Activated CD4-positive, alpha-beta T cell treated with anti-CD3 and anti-CD28 coated beads, Interleukin-2, amount 50 U/mL, for 48 hours (primary cell): ENCODE data around the gene PRKN.

Experiments used
- DNase-seq, 2 experiments: peaks; one replicate each; pipeline ENCODE4 v3.0.0-alpha.2; 2020

PRKN gene

DNA sequence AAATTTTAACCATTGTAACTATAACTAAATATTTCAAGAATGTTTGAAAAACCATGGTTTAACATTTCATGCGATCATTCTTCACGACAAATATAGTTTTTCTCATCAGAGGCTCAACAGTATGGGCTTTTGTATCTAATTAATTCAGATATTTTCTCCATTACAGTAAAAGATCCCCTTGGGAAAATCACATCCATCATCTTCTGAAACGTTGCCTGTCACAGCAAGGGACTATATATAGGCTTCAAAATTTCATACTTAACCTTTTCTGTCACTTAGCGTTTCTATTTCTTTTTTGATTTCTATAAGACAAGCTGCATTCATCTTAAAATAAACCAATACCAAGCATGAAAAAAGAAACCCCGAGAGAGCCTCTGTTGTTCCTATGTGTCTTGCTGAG, 710.0 kb downstream of the PRKN start:
- DNase-seq: no peak

GRCh38 chr6:162014069-162014811, 713.3 kb downstream of the PRKN start:
- no peak for DNase-seq

DNA sequence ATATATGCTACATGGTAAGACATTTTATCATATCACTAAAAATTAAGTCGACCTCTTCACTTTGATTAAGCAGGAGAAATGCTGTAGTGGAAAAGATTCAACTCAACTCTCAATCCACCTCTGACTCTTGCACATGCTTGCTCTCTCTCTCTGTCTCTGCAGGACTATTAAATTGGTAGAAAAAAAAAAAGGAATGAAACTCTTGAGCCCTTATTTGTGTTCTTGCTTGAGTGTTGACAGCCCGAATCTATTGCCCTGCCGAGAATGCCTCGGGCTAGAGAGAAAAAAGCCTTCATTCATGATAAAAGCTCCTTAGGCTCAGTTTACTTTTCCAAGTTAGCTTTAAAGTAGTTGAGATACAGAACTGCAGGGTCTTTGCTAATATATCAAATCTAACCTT, 722.2 kb downstream of the PRKN start:
- DNase-seq: no peak

DNA sequence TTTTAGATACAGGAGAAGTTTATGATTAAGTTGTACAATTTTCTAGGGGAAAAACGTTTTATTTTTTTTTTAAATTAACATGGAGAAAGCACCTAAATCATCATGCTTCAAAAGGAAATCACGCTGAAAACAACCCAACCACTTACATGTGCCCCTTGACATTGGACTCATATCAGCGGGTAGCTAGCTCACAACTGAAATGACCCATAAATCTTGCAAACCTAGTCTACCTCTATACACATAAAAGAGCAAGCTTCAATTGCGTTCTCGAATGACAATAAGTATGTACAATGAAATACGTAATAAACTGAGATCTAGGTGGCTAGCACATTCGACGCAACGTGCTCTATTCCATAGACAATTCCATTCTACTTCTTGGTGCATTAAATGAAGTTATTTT, 730.8 kb downstream of the PRKN start:
- no peak for DNase-seq

- DNase-seq: no peak
These were observed 741.6 kb downstream of the PRKN start for GRCh38 chr6:161985876-161986423.

DNA sequence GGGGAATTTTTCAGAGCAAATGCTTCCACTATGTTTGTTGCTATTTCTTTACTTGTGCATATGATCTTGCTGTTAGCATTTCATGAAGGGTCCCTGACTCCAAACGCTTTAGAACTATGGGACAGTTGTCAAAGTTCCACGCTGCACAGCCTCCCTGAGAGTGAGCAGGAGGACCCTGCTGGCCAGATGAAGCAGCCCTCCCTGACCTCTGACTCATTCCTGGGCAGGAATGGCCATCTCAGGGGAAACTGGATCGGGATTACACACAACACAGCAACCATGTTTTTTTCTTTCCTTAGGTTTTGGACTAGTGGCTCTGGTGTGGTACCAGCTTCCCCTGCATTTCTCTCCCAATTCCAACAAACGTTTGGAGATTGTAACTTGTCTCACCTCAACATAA, 742.9 kb downstream of the PRKN start:
- DNase-seq: no peak

- DNase-seq: no peak
These were observed 751.0 kb downstream of the PRKN start for GRCh38 chr6:161976553-161976952.

GRCh38 chr6:161973064-161973463, 754.5 kb downstream of the PRKN start:
- DNase-seq: no peak

- DNase-seq: no peak
These were observed 756.5 kb downstream of the PRKN start for GRCh38 chr6:161971043-161971442.

DNA sequence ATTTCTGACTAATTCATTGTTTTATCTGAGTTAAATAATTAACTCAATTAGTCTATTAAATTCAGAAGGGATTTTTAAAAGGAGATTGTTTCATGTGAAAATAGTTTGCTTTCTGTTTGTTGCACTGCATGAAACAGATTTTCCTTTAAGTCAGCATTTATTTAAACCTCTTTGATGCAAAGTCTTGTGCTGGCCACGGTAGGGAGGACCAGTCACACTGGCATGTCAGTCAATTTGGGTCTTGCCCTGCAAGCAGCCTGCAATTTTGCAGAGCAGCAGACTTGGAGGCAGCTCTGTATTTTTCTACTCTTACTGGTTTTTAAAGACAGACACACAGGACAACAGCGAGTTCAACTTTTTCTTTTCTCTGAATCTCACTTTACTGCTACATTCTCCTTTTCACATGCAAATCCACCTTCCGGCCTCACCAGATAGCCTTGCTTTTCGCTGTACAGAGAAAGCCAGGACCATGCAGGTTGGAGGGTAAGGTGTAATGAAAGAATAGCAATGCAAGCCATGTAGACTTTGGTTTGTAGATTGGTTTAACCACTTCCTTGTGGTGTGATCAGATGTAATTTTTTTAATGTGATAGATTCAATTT, 763.8 kb downstream of the PRKN start:
- DNase-seq: no peak

GRCh38 chr6:161963181-161963580, 764.4 kb downstream of the PRKN start:
- DNase-seq: no peak

- no peak for DNase-seq
These were observed 765.8 kb downstream of the PRKN start for GRCh38 chr6:161961796-161962195.

DNA sequence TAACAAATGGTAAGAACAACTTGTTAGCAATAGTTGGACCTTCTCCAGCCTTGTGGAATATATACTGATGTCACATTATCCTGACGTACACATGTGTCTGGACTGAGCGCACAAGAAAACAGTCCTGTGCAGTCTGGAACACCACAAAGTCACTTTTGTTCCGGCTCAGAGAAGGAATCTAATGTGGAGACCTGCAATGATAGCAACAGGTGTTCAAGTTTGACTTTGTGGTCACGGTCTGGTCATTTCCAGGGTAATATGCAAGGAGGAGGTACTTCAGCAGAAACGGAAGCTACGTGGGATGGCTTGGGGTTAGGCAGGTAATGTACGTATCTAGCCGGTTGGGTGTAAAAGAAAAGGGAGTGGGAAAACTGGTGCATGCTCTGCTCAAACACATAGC, 766.5 kb downstream of the PRKN start:
- DNase-seq: no peak

- no peak for DNase-seq
These were observed 768.5 kb downstream of the PRKN start for GRCh38 chr6:161959072-161959471.

DNA sequence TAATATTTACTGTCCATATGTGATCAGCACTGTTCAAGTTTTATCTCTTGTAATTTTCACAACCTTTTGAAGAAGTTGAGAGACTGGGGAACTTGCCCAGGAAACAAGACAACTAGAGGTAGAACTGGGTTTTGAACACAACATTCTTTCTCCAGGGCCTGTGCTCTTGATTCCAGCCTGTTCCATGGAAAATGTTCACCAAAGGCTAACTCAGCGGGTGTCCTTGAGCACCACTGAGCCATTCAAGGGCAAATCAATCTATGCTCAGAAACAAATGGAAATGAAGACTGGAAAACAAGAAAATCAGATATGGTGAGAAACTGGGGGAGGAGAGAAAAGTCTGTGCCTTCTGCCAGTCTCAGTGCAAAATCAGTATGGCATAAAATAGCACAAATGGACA, 771.5 kb downstream of the PRKN start:
- DNase-seq: no peak

- no peak for DNase-seq
These were observed 772.8 kb downstream of the PRKN start for GRCh38 chr6:161954699-161955276.

- DNase-seq: no peak
These were observed 773.5 kb downstream of the PRKN start for GRCh38 chr6:161954077-161954476.

DNA sequence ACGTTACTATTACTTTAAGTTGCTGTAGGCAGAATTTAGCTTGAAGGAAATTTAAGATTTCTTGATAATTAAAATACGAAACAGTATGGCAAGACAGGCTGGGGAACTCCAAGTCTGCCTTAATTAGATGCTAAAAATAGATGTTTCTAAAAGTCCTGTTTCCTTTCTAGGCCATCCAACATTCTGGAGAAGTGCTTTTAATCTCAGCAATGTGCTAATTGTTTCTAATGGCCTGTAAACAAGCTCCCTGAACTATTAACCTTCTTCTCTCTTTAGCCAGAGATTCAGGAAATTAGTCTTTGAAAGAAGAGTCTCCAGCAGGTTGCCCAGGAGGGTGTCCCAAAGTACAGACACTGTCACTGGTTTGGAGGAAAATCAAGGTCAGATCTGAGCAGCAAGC, 776.4 kb downstream of the PRKN start:
- no peak for DNase-seq

DNA sequence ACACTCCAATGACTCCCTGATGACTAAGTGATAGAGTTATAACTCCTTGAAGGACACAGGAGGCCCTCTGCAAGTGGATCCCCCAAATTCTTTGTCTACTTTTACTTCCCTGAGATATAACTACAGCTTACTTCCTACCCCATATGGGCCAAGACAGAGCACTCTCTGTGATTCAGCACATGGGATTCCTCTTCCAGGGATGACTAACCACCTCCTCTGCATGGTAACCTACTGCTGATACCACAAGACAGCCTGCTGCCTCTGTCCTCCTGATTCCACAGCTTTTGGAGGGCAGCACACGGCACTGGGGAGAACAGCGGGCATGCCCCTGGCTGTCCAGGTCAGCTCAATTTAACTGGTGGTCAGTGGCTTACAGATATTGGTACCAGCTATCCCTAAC, 778.0 kb downstream of the PRKN start:
- DNase-seq: no peak

- no peak for DNase-seq
These were observed 779.1 kb downstream of the PRKN start for GRCh38 chr6:161948462-161948861.

DNA sequence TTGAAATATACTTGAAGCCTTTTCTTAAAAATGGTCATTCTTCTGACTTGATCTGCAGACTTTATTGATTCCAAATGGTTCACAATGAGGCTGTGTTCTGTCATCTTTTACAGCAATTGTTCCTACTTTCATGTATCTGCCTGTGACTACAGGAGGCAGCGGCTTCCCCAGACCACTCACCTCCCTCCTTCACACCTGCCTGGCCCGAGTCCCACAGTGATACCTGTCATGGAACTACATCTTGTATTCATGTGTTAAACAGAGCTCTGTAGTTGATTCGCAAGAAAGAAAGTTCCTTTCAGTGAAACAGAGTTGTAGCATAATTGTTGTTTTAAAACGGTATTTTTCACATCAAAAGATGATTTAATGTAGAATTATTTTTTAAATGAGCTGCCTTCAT, 780.2 kb downstream of the PRKN start:
- DNase-seq: no peak

DNA sequence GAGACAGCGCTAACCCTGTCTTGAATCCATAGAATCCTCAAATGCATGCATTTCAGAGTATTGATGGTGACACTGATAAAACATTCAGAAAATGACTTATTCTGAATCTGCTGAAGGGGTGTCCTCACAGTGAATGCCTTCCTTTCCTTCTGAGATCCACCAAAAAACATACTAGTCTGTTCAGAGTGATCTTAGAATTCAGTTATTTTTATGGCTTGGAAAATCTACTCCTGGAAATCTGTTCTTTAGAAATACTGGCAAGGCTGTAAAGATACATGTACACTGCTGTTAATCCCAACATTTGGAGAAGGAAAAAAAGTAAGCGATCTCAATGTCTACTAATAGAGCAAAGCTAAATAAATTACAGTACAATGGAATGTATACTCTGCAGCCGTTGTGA, 781.1 kb downstream of the PRKN start:
- no peak for DNase-seq

GRCh38 chr6:161943561-161943960, 784.0 kb downstream of the PRKN start:
- no peak for DNase-seq

GRCh38 chr6:161941565-161941964, 786.0 kb downstream of the PRKN start:
- DNase-seq: no peak
